ENCODE data around the gene HHLA2.
"Not testable (repeated sequence)": the region's sequence is repeated elsewhere in the genome, so short reads cannot be mapped to it uniquely, and the experiment has no call there.

HHLA2 gene

GRCh38 chr3:108376026-108376425 lies 79.7 kb downstream of the HHLA2 start:
- ChIA-PET POLR2A (no interaction called here), CTCF (no interaction called here)
- TF ChIP-seq CTCF (IDR thresholded peaks at IDR 0.05; ENCODE audit: control extremely low read depth, extremely low read depth, low read depth, missing control alignments), result no peak
- no peak for DNase-seq (ENCODE audit: extremely low spot score)

GRCh38 chr3:108377384-108377783 lies 81.0 kb downstream of the HHLA2 start:
- ChIA-PET CTCF (no interaction called here), POLR2A (no interaction called here)
- DNase-seq (ENCODE audit: extremely low spot score), result no peak
- no peak for TF ChIP-seq CTCF (IDR thresholded peaks at IDR 0.05; ENCODE audit: control extremely low read depth, extremely low read depth, low read depth, missing control alignments)

GRCh38 chr3:108378153-108378951 lies 82.0 kb downstream of the HHLA2 start:
- DNase-seq (ENCODE audit: extremely low spot score), result no peak
- ChIA-PET POLR2A (no interaction called here), CTCF (no interaction called here)
- no peak for TF ChIP-seq CTCF (IDR thresholded peaks at IDR 0.05; ENCODE audit: control extremely low read depth, extremely low read depth, low read depth, missing control alignments)

- DNase-seq (ENCODE audit: extremely low spot score); POLR2A ChIA-PET: not testable (repeated sequence)
These were observed 82.6 kb downstream of the HHLA2 start for GRCh38 chr3:108378952-108379342.

GRCh38 chr3:108380128-108380795 lies 83.9 kb downstream of the HHLA2 start:
- CTCF ChIA-PET, result interaction anchor here (0.9 to 1.6 kb wide), 5 partner anchors 9 to 25 kb away, joined by 3 to 6 read pairs (median 3); no protein-coding TSS in a partner anchor
- no peak for DNase-seq (ENCODE audit: extremely low spot score)
- no peak for TF ChIP-seq CTCF (IDR thresholded peaks at IDR 0.05; ENCODE audit: control extremely low read depth, extremely low read depth, low read depth, missing control alignments)
- POLR2A ChIA-PET, result no interaction called here

More at GRCh38 chr3:108378952-108379342, 82.6 kb downstream of the HHLA2 start:
- CTCF ChIA-PET, result not testable (repeated sequence)

GRCh38 chr3:108381529-108382140 lies 85.3 kb downstream of the HHLA2 start:
- POLR2A ChIA-PET, result no interaction called here

More at GRCh38 chr3:108381529-108382140, 85.3 kb downstream of the HHLA2 start:
- no peak for DNase-seq (ENCODE audit: extremely low spot score)
- no peak for TF ChIP-seq CTCF (IDR thresholded peaks at IDR 0.05; ENCODE audit: control extremely low read depth, extremely low read depth, low read depth, missing control alignments)
- CTCF ChIA-PET, result interaction anchor here (1.0 to 1.6 kb wide), 5 partner anchors 10 to 29 kb away, joined by 3 to 6 read pairs (median 3); no protein-coding TSS in a partner anchor
